Erythroblast (primary cell): ENCODE results near the gene GNAQ.
"Not testable (repeated sequence)": the region's sequence is repeated elsewhere in the genome, so short reads cannot be mapped to it uniquely, and the experiment has no call there.

Experiments used
- DNase-seq, 2 experiments: peaks; one replicate each; lab custom pipeline; 2025; lab: John Stamatoyannopoulos, UW
- GATA1 ChIP-seq: IDR thresholded peaks from 2 replicates; pipeline ENCODE4 v1.6.1; 2011; ENCODE audit warnings: low read depth, mild to moderate bottlenecking, control low read depth, low read length, moderate library complexity
- POLR2A ChIP-seq: IDR thresholded peaks from 2 replicates; pipeline ENCODE4 v1.6.1; 2011; ENCODE audit warnings: mild to moderate bottlenecking, low read length

Gene GNAQ

GRCh38 chr9:77898864-77899263, 132.7 kb downstream of the GNAQ start:
- no peak for DNase-seq
- TF ChIP-seq GATA1 (no peak), POLR2A (no peak)

- TF ChIP-seq GATA1 (no peak), POLR2A (no peak)
- DNase-seq, result peak; percentile 43 to 44
Measured at GRCh38 chr9:77896938-77897667, 134.5 kb downstream of the GNAQ start.

GRCh38 chr9:77896269-77896937, 135.2 kb downstream of the GNAQ start:
- TF ChIP-seq POLR2A (no peak), GATA1 (no peak)
- no peak for DNase-seq

GRCh38 chr9:77893706-77894105, 137.9 kb downstream of the GNAQ start:
- peak; percentile 61 for DNase-seq
- TF ChIP-seq GATA1 (no peak), POLR2A (no peak)

- DNase-seq, result peak; percentile 83 to 87
Measured at GRCh38 chr9:77892955-77893514, 138.6 kb downstream of the GNAQ start.

GRCh38 chr9:77892171-77892570, 139.4 kb downstream of the GNAQ start:
- TF ChIP-seq GATA1, result no peak
- TF ChIP-seq POLR2A, result no peak
- DNase-seq, result peak; percentile 47 to 53

More at GRCh38 chr9:77892955-77893514, 138.6 kb downstream of the GNAQ start:
- TF ChIP-seq POLR2A (no peak), GATA1 (no peak)

DNA sequence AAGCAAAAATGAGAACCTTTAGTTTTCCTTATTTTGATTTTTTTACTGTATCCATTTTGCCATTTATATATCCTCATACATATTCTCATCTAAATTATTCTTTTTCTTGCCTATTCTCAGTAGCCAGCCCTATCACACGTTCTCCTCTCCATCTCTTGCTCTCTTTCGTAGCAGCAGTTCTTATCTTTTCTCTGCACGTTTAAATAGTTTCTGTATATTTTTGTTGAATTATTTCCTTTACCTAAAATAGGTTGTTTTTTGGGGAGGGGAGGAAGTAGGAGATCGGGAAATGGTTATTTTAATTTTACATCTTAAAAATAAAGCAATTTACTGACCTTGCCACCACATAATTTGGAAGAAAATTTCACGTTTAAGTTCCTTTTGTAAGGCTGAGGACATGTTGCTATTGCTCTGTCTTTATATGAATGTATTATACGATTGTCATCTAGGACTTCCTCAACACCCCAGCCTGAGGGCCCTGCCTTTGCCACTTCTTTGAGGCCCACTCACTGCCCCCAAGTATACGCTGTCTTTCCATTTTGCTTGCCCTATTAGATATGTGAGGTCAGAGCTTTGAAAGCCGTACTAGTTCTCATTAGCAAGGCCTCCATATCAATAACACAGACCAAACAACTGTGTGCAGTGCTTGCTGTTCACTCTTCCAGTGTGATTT, 140.3 kb downstream of the GNAQ start:
- TF ChIP-seq GATA1, result no peak
- TF ChIP-seq POLR2A, result no peak
- peak; percentile 76 to 81 for DNase-seq

DNA sequence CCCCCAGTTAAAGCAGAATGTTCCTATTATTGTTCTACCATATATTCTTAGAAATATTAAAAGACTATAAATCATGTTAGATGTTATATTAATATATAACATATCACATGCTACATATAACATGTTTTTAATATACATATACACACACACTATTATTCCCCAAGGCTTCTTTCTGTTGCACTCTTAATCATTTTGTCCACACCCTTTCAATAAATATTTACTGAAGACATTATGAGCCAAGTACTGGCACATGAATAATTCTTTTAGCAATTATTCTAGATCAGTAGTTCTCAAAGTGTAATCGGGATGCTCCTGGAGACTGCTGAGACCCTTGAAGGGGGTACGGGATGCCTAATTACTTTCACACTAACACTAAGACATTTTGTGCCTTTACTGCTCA, 143.9 kb downstream of the GNAQ start:
- DNase-seq, result no peak
- TF ChIP-seq POLR2A, result no peak
- no peak for TF ChIP-seq GATA1

- DNase-seq, result no peak
- TF ChIP-seq GATA1 (no peak), POLR2A (no peak)
Measured at GRCh38 chr9:77885104-77885672, 146.4 kb downstream of the GNAQ start.

DNA sequence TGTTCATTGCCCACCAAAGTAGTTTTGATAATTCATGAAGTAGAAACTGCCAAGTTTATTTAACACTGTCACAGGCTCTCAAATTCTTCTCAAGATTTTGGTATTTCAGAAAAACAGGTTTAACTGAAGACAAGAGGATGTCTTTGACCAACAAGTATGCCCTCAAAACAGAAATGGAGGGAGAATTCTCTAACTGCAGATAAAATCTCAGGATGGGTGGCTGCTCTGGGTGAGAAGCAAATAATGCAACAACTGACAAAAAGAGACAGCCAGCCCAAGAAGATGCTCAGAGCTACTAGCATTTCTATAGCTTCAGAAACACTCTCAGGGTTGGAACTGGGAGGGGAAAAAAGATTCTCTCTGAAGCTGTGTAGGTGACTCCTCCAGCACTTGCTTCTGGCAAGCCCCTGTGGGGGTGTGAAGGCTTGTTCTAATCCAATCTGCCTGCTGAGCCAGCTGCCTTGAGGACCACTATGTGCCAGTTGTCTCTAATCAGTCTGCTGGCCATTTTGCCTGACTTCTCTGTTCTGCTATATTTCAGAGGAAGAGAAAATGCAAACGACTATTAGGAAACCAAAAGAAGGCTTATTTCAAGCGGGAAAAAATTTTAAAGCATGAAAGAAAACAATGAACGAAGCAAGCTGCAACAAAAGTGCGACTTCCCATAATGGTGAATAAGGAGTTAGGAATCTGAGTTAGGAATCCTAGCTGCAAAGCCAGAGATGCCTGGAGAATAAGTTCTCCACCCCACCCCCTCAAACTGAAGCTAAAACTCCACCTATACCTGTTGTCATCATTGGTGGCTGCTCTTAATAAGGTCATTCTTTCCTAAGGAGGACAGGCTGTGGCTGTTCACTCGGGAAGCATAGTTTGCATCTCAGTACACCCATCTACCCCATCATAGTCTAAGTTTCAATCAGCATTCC, 147.5 kb downstream of the GNAQ start:
- DNase-seq, result peak; percentile 15 to 16

GRCh38 chr9:77883133-77883532, 148.5 kb downstream of the GNAQ start:
- DNase-seq, result no peak
- no peak for TF ChIP-seq POLR2A
- no peak for TF ChIP-seq GATA1

More for the DNA sequence above, 147.5 kb downstream of the GNAQ start:
- TF ChIP-seq POLR2A (no peak), GATA1 (no peak)

- TF ChIP-seq GATA1 (no peak), POLR2A (no peak)
- DNase-seq, result peak; percentile 47 to 66
Measured at GRCh38 chr9:77882294-77882693, 149.3 kb downstream of the GNAQ start.

- not testable (repeated sequence) for DNase-seq
Measured at GRCh38 chr9:77881634-77882033, 150.0 kb downstream of the GNAQ start.
